Rectal smooth muscle tissue (tissue), 1 donor: ENCODE results near the gene FBXW11.

Source experiments
- H3K27ac ChIP-seq: one replicate; pipeline ENCODE4 v1.7.0; 2013; ENCODE audit warnings: low read depth, low read length, inconsistent platforms
- H3K27me3 ChIP-seq: one replicate; pipeline ENCODE4 v1.7.0; 2013; ENCODE audit warnings: low read length; ENCODE audit not compliant: control insufficient read depth, insufficient read depth
- H3K36me3 ChIP-seq: one replicate; pipeline ENCODE4 v1.7.0; 2013; ENCODE audit warnings: low read length; ENCODE audit not compliant: control insufficient read depth, insufficient read depth
- H3K4me1 ChIP-seq: one replicate; pipeline ENCODE4 v1.7.0; 2013; ENCODE audit warnings: low read length; ENCODE audit not compliant: control insufficient read depth, insufficient read depth
- H3K4me3 ChIP-seq: one replicate; pipeline ENCODE4 v1.7.0; 2013; ENCODE audit warnings: low read length
- H3K9ac ChIP-seq: one replicate; pipeline ENCODE4 v1.7.0; 2013; ENCODE audit warnings: low read length

FBXW11 gene

DNA sequence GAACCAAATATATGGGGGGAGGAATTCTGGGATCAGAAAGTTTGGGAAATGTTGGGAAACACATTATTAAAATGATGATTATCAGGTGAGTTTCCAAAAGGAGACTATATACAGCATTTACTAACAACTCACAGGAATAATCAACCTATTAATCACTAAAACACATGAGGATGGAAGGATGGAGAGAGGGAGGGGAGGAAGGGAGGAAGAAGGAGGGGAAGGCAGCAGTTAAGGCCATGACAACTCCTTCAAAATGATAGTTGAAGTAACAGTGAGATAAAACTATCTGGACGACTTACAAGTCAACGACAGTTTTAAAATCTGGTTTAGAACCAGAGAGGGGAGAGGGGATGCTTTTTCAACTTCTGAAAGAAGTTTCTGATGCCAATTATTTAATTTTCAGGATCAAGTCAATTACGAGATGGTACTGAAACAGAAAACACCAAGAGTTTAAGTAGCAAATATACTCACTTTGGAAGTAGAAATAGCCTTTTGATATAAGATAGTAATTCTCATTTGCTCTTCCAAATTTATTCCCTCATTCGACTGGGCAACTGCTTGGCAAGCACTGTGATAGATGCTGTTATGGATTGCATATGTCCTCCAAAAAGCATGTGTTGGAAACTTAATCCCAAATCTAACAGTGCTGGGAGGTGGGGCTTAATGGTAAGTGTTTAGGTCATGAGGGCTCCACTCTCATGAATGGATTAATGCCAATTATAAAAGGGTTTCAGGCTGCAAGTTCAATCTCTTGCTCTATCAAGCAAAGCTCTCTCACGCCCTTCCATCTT, 30.4 kb downstream of the FBXW11 start:
- H3K27me3 ChIP-seq = no peaks in the 10 kb centered on the region
- no peaks in the 10 kb centered on the region for H3K36me3 ChIP-seq
- H3K9ac ChIP-seq = no peak overlapping the region
- H3K4me1 ChIP-seq = peaks cover 13% of the 10 kb centered on the region
- H3K27ac ChIP-seq = no peak overlapping the region
- no peak overlapping the region for H3K4me3 ChIP-seq

DNA sequence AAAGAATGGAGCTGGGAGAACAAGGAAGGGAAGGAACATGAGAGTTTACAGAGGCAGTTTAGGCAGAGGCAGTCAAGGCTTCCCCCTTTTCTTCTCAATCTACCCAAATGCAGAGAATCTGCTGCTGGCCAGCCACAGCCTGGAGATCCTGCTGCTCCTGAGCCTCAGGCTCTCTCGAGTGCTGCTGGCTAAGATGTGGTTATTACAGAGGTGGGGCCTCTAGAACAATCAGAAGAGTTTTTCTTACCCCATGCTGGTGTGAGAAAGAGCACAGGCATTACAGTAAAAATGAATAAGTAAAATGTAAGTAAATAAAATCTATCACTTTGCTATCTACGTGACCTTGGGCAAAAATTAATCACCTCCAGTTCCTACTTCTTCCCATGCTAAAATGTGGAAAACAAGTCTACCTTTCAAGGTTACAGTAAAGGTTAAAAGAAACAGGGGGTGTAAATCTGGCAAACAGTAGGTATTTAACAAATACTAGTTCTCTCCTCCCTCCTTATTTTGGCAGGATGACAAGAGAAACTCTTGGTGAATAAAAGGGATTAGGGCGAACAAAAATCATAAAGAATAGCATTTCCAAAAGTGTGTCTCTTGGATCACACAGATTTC, 31.1 kb downstream of the FBXW11 start:
- Histone ChIP-seq H3K9ac (no peak overlapping the region), H3K36me3 (no peaks in the 10 kb centered on the region), H3K27me3 (no peaks in the 10 kb centered on the region), H3K4me1 (peaks cover 14% of the 10 kb centered on the region), H3K4me3 (no peak overlapping the region), H3K27ac (no peak overlapping the region)

DNA sequence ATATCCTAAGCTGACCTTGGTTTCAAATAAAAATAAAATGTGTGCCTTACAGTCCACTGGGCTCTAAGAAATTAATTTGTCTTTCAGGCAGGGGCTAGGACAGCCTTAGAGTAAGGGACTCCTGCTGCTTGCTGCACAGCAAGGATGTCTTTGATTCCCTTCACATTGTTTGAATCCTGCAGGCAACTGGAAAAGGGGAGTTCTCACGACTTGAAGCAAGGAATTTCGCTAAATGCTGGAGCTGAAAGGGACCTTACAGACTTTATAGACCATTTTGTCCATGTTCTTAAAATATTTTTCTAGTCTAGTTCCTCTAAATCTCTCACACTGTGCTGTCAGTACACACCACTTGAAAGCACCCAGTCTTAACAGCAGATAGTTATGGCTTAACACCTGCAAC, 35.6 kb downstream of the FBXW11 start:
- Histone ChIP-seq H3K4me1 (peaks cover 12% of the 10 kb centered on the region), H3K4me3 (no peak overlapping the region), H3K9ac (no peak overlapping the region), H3K27ac (no peak overlapping the region), H3K36me3 (no peaks in the 10 kb centered on the region), H3K27me3 (no peaks in the 10 kb centered on the region)

- H3K4me3 ChIP-seq = no peak overlapping the region
- H3K9ac ChIP-seq = no peak overlapping the region
- H3K27ac ChIP-seq = no peak overlapping the region
- no peaks in the 10 kb centered on the region for H3K36me3 ChIP-seq
- peaks cover 7% of the 10 kb centered on the region for H3K4me1 ChIP-seq
- no peaks in the 10 kb centered on the region for H3K27me3 ChIP-seq
Measured at GRCh38 chr5:171969288-171969880, 37.1 kb downstream of the FBXW11 start.

GRCh38 chr5:171968531-171968930, 37.9 kb downstream of the FBXW11 start:
- peaks cover 9% of the 10 kb centered on the region for H3K4me1 ChIP-seq
- no peaks in the 10 kb centered on the region for H3K36me3 ChIP-seq
- no peak overlapping the region for H3K9ac ChIP-seq
- no peaks in the 10 kb centered on the region for H3K27me3 ChIP-seq
- H3K4me3 ChIP-seq = no peak overlapping the region
- no peak overlapping the region for H3K27ac ChIP-seq

GRCh38 chr5:171966964-171967363, 39.5 kb downstream of the FBXW11 start:
- no peak overlapping the region for H3K27ac ChIP-seq
- no peaks in the 10 kb centered on the region for H3K36me3 ChIP-seq
- no peak overlapping the region for H3K4me3 ChIP-seq
- H3K4me1 ChIP-seq = peaks cover 14% of the 10 kb centered on the region
- no peak overlapping the region for H3K9ac ChIP-seq
- H3K27me3 ChIP-seq = no peaks in the 10 kb centered on the region

DNA sequence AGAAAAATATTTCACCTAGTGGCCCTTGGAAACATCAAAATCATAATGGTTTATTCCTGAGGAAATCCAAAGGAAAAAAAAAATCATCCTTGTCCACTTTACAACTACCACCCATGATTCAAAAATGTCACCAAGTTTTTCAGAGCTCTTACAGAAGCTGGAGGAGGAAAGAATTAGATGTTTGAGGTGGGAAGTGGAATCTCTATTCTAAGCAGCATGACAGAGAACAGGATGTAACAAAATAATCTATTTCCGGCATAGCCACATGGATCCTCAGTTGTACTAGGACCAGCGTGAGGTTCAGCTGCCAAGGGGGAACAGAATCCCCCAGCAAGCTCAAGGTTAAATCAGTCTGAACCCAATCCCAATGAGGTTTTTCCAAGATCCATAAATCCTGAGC, 40.2 kb downstream of the FBXW11 start:
- Histone ChIP-seq H3K27ac (no peak overlapping the region), H3K36me3 (no peaks in the 10 kb centered on the region), H3K4me3 (no peak overlapping the region), H3K27me3 (no peaks in the 10 kb centered on the region), H3K9ac (no peak overlapping the region), H3K4me1 (peaks cover 13% of the 10 kb centered on the region)

DNA sequence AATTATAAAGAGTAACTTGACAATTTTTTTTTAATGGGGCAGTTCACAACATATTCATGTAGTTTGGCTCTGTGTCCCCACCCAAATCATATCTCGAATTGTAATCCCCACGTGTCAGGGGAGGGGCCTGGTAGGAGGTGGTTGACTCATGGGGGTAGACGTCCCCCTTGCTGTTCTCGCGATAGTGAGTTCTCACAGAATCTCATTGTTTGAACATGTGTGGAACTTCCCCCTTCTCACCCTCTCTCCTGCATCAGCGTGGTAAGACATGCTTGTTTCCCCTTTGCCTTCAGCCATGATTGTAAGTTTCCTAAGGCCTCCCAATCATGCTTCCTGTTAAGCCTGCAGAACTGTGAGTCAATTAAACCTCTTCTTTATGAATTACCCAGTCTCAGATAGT, 40.7 kb downstream of the FBXW11 start:
- H3K9ac ChIP-seq = no peak overlapping the region
- H3K27me3 ChIP-seq = no peaks in the 10 kb centered on the region
- no peak overlapping the region for H3K4me3 ChIP-seq
- H3K36me3 ChIP-seq = no peaks in the 10 kb centered on the region
- H3K27ac ChIP-seq = no peak overlapping the region
- peaks cover 12% of the 10 kb centered on the region for H3K4me1 ChIP-seq

GRCh38 chr5:171963416-171963815, 43.0 kb downstream of the FBXW11 start:
- no peaks in the 10 kb centered on the region for H3K36me3 ChIP-seq
- no peaks in the 10 kb centered on the region for H3K27me3 ChIP-seq
- no peak overlapping the region for H3K4me3 ChIP-seq
- peaks cover 12% of the 10 kb centered on the region for H3K4me1 ChIP-seq
- no peak overlapping the region for H3K27ac ChIP-seq
- no peak overlapping the region for H3K9ac ChIP-seq

- H3K27me3 ChIP-seq = no peaks in the 10 kb centered on the region
- no peak overlapping the region for H3K27ac ChIP-seq
- no peak overlapping the region for H3K4me3 ChIP-seq
- H3K9ac ChIP-seq = no peak overlapping the region
- no peaks in the 10 kb centered on the region for H3K36me3 ChIP-seq
- H3K4me1 ChIP-seq = peaks cover 23% of the 10 kb centered on the region
Measured at GRCh38 chr5:171961117-171961516, 45.3 kb downstream of the FBXW11 start.

DNA sequence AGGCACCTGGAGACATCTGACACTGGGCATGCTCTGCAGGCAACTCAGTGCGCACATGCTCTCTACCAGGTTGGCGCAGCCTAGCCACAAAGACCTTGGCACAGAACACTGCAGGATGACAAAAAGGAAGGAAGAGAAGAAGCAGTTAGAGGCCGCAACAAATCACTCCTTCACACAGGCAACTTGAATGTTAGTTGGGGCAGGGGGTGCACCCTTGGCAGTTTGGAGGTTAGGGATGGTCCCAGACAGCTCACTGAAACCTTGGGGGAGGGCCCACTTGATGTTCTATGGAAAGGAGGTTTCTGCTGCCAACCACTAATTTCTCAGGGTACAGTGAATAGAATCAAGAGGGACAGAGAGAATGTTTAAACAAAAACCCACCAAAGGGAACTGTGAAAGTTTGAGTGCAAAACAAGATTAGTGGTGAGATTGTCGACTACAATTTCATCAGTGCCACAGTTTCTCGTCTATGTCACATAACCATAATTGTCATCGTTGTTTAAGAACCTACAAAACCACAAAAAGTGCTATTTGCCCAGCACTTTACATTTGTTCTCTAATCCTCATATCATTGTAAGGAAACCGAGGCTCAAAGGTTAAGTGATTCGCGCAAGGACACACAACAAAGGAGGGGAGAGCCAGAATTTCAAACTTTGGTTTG, 48.7 kb downstream of the FBXW11 start:
- no peak overlapping the region for H3K9ac ChIP-seq
- H3K27me3 ChIP-seq = no peaks in the 10 kb centered on the region
- peaks cover 21% of the 10 kb centered on the region for H3K4me1 ChIP-seq
- H3K36me3 ChIP-seq = no peaks in the 10 kb centered on the region
- H3K4me3 ChIP-seq = no peak overlapping the region
- no peak overlapping the region for H3K27ac ChIP-seq

DNA sequence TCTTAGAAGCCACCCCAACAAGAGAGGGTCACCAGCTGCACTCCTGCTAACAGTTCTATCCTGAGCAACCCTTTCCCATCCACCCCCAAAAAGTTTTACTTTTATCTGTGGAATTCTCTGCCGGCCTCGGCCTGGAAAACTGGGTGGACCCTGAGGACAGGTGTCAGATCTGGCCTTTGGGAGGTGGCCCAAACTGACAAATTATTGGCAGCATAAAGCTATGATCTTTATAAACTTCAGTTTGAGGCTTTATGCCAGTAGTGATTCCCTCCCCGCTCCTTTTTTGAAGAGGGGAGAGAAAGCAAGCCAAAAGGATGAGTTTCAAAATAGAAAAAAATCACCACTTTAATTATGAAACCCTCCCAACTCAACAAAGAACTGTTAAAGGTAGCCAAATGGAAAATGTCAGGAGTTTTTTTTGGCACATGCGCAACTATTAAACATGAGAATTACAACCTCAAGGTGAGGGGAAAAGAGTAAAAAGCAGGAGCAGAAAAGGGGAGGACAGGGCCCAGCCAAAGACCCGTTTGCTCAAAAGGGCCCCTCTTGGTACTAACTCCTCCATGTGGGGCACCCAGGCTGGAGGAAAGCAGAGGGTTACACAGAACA, 49.4 kb downstream of the FBXW11 start:
- Histone ChIP-seq H3K9ac (no peak overlapping the region), H3K36me3 (no peaks in the 10 kb centered on the region), H3K27ac (peak overlapping the region; percentile 16), H3K4me1 (peaks cover 21% of the 10 kb centered on the region), H3K4me3 (no peak overlapping the region), H3K27me3 (no peaks in the 10 kb centered on the region)
